8988T (cell line): Measurements from ENCODE around the gene ZNF30.
"Not testable (repeated sequence)": the region's sequence is repeated elsewhere in the genome, so short reads cannot be mapped to it uniquely, and the experiment has no call there.

Experiments used
- DNase-seq: peaks from one replicate; pipeline ENCODE4 v3.0.0; 2011

ZNF30 gene

DNA sequence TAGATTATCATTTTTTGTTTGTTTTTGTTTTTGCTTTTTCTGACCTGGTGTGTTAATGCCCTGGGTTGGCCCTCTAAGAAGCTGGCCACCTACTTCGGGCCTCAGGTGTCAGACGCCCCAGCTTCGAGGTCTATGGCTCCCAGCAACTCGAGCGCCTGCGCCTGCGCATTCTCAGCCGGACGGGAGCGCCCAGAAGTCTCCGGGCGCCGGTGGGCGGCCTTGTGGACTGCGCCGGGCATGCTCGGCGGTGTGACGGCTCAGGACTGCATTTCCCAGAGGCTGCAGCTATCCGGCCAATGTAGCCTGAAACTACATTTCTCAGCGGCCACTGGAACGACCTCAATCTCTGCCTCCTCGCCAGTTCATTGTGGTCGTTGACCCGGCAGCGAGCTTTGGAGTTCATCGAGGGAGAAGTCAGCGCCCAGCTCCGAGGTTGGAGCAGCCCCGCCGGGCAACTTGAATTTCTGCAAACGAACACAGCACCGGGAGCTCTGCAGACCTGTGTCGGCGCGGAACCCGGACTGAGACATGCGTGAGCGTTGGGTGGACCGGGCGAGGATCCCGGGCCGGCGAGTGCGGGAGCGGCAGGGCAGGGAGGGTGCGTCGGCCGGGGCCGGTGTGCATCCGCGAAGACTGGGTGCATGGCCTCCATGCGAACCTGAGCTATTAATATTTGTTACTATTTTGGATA lies at the start of gene ZNF30:
Gene ZNF30 (plus strand): TSS at position 219 of the 691 bp plus-strand sequence. CDS start 3,045 bp downstream, outside the sequence.
- DNase-seq: peak; percentile 96

DNA sequence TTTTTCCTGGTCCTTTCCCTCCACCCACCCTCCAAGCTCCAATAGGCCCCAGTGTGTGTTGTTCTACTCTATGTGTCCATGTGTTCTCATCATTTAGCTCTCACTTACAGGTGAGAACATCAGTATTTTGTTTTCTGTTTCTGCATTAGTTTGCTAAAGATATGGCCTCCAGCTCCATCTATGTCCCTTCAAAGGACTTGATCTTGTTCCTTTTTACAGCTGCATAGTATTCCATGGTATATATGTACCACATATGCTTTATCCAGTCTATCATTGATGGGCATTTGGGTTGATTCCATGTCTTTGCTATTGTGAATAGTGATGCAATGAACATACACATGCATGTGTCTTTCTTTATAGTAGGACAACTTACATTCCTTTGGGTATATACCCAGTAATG lies 47.1 kb upstream of the ZNF30 start:
- no peak for DNase-seq

DNA sequence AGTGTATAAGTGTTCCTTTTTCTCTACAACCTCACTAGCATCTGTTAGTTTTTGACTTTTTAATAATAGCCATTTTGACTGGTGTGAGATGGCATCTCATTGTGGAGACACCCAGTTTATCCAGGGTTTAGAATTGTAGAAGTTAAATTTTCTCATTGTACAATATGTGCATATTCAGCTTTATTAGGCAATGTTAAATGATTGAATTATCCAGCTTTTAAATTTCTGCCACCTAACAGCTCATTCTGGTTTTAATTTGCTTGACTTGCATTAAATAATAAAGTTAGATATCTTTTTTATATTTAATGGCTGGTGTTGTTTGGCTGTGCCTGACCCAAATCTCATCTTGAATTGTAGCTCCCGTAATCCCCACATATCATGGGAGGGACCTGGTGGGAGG lies 46.7 kb upstream of the ZNF30 start:
- DNase-seq: no peak

DNA sequence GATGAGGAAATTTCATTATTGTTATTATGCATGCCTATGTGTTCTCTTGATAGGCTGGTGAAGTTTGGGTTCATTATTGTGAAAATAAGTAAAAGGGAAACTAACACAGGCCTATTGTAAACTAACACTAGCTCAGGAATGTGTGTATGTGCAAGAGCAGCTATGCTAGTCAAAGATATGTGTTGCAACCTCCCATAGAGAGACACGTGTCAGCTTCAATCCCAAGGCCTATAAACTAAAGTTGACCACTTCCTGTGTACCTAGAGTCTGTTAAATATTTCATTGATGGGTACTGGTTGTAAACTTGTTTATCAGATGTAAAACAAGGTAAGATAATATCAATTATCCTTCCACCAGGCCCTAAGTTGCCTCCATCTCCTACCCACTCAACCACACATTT lies 44.7 kb upstream of the ZNF30 start:
- no peak for DNase-seq

DNA sequence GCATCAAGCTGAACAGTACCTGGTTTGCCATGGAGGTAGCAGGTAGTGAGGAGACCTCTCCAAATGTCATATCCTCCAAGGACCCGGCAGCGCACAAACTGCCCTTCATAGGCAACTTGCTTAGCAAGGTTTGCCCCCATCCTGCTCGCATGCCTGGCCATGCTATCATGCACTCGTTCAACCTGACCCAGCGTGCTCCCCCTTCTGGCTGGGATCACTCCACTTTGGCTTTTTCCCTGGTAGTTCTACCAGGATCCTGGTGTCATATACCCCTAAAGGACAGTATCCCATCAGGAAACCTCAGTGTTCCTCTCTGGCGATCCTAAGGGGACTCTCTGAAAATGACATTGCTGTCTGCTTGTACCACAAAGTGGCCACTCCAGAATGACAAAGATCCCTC lies 38.6 kb upstream of the ZNF30 start:
- DNase-seq: no peak

DNA sequence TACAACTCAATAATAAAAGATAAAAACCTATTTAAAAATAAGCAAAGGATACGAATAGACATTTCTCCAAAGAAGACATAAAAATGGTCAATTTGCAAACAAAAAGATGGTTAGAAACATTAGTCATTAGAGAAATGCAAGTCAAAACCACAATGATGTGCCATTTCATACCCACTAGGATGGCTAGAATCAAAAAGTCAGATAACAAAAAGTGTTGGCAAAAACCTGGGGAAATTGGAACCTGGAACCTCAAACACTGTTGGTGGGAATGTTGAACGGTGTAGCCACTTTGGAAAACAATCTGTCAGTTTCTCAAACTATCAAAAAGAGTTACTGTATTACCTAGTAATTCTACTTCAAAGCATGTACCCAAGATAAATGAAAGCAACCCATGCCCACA lies 26.5 kb upstream of the ZNF30 start:
- DNase-seq: no peak

DNA sequence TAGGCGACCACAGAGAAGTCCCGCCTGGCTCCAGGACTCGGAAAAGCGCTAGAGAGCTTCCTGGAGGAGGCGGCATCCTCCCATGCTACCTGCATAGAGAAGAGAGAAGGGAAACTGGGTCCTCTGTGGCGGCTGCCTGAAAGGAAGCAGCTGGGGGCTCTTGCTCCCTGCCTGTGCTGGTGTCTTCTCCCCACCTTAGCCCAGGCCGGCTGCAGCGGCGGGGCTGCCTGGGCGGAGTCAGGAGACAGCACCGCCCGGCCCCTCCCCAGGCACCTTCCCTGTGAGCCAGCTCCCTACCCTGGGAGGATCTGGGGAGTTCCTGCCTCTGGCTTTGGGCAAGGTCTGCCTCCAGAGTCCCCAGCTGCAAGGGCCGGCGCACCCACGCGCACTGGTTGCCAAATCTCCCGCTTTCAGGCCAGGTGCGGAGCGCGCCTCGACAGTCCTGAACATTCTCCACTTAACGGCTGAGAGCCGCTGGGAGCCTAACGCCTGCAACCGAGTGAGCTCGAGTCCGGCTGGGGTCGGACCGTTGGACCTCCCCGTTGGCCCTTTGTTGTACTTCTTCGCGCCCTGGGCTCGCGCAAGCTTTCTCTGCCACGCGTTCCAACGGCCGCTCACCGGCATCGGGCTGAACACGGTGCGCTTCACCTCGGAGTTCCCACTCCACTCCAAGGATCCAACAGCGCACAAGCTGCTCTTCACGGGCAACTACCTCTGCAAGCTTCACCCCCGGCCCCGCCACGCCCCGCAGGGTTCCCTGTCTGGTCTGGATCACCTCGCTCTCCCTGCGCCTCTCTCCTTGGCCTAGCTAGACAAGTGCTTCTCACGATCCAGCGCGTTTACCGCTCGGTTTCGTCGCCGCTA lies 21.8 kb upstream of the ZNF30 start:
- DNase-seq: no peak

DNA sequence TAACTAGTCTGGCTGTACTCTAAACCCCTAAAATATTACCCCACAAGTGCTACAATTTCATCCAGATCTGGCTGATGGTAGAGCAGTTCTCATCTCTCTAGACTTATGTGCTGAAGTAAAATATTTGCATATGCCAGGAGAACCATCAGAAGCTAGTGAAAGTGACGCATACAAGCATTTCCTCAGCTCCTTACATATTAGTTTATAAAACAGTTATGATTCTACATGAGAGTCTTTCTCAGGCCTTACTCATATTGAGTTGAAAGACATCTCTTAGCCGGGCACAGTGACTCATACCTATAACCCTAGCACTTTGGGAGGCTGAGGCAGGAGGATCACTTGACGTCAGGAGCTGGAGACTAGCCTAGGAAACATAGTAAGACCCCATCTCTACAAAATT lies 15.9 kb upstream of the ZNF30 start:
- no peak for DNase-seq

DNA sequence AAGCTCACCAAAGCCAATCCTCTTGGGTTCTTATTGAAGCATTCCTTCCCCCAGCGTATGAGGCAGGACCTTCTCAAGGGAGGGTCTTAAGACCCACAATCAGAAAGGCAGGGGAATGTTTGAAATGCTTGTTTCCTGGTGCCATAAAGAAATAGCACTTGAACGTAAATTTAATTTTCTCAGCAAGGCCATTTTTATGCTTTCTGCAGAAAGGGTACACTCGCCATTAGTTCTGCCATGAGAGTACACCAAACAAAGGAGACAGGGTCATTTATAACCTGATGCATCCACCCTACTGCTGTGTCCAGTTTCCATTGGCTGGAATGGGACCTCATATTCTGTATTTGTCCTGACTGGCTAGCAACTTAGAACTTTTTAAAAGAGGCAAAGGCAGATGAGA lies 9.6 kb upstream of the ZNF30 start:
- DNase-seq: not testable (repeated sequence)

DNA sequence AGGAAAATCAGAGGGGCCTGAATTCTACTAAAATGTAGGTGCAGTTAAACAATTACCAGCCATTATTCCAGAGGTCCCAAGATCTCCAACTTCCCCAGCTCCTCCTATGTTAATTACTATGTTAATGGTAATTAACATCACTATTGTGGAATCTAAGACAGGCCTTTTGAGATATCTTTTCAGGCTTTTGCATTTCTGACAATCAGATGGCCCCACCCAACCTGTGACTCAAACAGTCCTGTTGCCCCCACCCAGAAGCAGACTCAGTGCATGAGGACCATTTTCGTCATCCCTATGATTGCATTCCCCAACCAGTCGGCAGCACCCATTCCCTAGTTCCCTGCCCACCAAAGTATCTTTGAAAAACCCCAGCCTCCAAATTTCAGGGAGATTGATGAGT lies 8.5 kb upstream of the ZNF30 start:
- no peak for DNase-seq

DNA sequence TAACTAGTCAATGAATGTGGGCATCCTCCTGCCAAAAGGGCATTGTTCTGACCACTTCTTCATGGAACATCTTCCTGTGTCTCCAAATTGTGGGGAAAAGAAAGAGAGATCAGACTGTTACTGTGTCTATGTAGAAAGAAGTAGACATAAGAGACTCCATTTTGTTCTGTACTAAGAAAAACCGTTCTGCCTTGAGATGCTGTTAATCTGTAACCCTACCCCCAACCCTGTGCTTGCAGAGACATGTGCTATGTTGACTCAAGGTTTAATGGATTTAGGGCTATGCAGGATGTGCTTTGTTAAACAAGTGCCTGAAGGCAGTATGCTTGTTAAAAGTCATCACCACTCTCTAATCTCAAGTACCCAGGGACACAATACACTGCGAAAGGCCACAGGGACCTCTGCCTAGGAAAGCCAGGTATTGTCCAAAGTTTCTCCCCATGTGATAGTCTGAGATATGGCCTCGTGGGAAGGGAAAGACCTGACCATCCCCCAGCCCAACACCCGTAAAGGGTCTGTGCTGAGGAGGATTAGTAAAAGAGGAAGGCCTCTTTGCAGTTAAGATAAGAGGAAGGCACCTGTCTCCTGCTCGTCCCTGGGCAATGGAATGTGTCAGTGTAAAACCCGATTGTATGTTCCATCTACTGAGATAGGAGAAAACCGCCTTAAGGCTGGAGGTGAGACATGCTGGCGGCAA lies 6.5 kb upstream of the ZNF30 start:
- not testable (repeated sequence) for DNase-seq

DNA sequence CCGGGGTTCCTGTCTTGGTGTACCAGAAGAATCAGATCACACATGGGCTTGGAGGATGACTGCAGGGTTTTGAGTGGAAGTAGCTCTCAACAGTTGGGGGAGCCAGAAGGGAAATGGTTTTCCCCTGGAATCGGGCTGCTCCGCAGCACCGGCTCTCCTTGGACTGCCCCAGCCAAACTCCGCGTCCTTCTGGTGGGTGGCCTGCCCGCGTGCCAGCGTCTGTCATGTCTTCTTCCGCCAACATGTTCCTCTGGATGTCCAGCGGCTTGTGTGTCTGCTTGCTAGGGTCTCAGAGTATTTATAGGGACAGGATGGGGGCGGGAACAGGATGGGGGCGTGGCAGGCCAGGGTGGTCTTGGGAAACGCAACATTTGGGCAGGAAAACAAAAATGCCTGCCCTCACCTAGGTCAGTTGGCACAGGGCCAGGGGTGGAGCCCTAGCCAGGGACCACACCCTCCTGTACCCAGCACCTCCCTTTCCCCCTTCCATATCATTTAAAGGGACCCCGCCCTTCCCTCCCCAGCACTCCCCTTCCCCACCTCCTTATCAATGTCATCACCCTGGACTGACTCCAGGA lies 1.3 kb upstream of the ZNF30 start:
- no peak for DNase-seq

DNA sequence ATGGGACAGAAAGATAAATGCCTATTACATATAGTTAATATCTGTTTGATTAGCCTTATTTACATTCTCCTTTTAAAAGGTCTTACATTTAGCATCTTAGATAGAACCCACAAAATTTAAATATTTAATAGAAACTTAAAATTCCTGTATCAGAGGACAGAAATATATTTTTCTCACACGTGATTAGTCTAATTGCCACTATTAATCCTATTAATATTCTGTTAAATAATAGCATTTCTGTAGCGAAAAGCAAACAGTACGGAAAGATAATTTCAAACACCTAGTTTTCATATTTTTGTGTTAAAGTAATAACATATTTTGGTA lies 380 bp upstream of the ZNF30 start:
- DNase-seq: no peak

DNA sequence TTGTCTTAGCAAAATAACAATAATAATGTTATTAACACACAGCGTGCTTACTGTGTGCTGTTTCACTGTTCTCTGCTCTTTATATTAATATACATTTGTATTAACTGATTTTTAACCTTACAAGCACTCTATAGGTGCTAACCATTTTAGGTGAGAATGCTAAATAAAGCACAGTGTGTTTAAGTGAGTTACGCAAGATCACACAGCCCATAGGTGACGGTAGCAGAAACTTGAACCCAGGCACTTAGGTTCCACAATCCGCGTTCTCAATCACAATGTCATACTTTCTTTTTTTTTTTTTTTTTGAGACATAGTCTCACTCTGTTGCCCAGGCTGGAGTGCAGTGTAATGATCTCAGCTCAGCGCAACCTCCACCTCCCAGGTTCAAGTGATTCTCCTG lies 5.8 kb downstream of the ZNF30 start:
- DNase-seq: no peak

DNA sequence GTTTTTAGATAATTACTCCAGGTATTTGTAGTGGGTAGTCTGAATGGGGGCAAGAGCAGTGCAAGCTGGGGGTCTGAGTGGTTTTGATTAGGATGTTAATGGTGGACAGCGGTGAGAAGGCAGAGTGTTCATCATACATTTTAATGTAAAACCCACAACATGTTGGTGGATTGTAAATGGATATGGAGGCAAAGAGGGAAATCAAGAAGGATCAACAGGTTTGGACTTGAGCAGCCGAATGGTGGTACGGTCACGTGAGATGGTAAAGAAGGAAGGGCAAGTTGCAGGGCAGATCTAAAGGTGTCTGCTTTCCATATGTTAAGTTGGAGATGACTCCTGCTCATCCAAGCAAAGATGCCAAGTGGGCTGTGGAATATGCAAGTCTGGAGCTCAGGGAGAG lies 9.5 kb downstream of the ZNF30 start:
- DNase-seq: no peak

DNA sequence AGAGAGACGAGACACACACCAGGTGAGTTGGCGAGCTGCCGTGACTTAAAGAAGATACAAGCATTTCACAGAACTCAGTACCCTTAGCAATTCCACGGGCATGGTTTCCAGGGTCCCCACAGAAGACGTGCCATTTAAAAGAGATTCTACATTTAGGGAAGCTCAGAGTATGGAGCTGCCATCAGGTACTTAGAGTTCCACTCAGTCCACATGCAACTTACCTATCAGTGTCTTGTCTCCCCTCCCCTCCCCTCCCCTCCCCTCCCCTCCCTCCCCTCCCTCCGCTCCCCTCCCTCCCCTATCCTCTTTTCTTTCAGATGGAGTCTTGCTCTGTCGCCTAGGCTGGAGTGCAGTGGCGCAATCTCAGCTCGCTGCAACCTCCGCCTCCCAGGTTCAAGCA lies 12.2 kb downstream of the ZNF30 start:
- DNase-seq: no peak

DNA sequence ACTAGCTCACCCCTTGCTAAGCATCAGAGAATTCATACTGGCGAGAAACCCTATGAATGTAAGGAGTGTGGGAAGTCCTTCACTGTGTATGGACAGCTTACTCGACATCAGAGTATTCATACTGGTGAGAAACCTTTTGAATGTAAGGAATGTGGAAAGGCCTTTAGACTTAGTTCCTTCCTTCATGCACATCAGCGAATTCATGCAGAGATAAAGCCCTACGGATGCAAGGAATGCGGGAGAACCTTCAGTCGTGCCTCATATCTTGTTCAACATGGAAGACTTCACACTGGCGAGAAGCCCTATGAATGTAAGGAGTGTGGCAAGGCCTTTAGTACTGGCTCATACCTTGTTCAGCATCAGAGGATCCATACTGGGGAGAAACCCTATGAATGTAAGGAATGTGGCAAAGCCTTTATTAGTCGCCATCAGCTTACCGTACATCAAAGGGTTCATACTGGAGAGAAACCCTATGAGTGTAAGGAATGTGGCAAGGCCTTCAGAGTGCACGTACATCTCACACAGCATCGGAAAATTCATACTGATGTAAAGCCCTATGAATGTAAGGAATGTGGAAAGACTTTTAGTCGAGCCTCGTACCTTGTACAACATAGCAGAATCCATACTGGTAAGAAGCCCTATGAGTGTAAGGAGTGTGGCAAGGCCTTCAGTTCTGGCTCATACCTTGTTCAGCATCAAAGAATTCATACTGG lies 17.3 kb downstream of the ZNF30 start:
- no peak for DNase-seq

DNA sequence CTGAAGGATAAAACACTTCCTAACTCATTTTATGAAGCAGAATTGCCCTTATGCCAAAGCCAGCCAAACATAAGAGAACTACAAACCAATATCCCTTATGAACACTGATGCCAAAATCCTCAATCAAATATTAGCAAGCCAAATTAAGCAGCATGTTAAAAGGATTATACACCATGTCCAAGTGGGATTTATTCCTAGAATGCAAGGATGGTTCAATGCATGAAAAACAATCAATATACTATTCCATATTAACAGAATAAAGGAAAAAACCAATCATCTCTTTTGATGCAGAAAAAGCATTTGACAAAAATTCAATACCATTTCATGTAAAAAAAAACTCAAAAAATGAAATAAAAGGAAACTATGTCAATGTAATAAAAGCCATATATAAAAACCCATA lies 26.4 kb downstream of the ZNF30 start:
- no peak for DNase-seq

DNA sequence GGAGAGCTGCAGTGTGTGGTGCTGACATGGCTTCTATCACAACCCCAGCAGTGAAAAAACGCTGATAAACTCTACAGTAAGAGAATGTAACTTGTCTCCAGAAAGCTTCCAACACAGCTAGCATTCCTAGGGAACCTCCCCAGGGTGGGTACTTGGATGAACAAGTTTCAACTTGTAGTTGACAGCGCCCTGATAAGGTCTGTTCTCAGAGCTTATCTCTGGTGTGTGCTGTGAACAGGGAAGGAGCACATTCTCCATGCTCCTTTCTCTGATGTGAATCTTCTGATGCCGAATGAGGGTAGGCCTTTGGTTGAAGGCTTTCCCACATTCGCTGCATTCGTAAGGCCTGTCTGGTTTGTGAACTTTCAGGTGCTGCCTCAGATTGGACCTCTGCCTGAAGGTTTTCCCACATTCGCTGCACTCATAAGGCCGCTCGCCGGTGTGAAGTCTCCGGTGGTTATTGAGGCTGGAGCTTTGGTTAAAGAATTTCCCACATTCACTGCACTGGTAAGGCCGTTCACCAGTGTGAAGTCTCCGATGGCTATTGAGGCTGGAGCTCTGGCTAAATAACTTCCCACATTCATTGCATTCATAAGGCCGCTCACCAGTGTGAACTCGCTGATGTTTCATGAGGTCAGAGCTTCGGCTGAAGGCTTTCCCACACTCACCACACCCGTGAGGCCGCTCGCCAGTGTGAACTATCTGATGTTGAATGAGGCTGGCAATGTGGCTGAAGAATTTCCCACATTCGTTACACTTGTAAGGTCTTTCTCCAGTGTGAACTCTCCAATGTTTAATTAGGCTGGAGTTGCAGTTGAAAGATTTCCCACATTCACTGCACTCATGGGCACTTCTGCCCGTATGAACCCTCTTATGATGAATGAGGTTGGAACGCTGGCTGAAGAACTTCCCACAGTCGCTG lies 31.4 kb downstream of the ZNF30 start:
- no peak for DNase-seq

DNA sequence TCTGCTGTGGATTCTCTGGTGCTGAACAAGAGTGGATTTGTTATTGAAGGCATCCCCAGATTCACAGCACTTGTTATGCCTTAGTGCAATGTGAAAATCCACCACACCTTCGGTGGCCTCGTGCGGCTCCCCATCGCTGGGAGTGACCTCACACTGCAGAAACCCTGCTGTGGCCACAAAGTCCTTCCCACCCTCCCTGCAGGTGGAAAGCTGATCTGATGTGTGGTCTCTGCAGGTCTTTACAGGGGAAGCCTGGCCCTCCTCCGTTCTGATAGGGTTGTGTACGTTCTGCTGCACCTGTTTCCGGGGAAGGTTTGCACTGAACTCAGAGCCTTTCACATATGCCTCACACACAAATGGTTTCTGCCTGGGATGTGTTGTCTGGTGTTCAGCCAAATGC lies 32.3 kb downstream of the ZNF30 start:
- DNase-seq: no peak

DNA sequence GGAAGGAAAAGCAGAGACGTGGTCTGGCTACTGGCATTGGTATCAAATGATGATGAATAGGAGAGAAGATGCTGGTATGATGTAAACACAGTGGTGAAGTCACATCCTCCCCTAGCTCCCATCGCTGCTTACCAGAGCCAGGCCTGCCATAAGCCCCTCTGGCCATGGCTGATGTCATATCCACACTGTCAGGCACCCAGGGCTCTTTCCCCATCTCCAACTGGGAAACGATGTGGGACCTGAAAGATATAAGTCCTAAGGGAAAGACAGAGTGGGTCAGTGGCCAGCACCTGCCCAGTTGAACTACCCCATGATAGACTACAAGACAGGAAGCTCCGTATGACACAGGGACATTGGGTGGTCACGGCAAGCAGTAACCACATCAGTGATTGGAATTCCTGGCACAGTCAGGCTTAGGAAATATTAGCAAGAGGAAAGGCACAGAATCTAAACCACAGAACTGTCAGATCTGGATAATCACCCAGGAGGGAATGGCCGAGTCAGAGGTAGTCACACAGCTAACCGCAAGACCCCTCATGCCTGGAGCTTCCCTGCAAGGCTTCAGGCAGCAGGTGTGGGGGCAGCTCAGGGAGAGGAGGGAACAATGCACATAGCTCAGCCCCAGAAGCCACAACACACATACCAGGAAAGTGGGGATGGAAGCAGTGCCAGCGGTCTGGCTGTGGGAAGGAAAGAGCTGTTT lies 33.6 kb downstream of the ZNF30 start:
- peak; percentile 45 for DNase-seq
